HG02970 (cell line): ENCODE data around the gene PGGT1B.

Experiments
- ATAC-seq: cut with Tn5 transposase; IDR thresholded peaks from one replicate; pipeline ENCODE4 v1.9.1; 2021; ENCODE audit warnings: mild to moderate bottlenecking, moderate library complexity, moderate number of reproducible peaks; ENCODE audit not compliant: unreplicated experiment, low FRiP score

Gene PGGT1B

GRCh38 chr5:115262321-115263077, at the start of gene PGGT1B:
Gene PGGT1B, minus strand, starts transcription at chr5:115262877. Its CDS starts 26 bp downstream, at chr5:115262851.
- peak; percentile 75 for ATAC-seq

DNA sequence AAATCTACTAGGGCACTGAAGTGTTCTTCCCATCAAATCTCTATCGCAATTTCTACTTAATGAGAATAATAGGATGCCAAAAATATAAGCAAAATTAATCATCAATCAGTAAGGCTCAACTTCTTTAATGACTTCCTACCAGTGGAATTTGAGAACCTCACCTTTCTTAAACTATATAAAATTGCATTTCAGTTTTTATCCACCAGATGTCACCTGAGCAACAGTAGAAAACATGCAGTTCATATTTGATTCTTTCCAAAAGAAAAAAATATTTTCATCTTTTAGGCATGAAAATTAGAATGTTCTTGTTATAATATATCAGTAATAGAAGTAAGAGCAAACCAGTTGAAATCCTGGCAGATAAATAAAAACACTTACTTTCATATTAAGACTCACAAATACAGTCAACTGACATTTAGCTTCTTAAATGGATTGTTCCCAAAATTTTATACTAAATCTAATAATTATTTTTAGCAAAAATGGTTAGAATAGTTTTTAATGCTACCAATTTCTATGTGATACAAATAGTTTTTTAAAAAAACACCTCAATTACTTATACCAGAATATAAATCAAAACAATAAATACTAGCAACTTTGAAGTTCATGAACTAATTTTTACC, 47.2 kb upstream of the PGGT1B start:
- ATAC-seq, result no peak

DNA sequence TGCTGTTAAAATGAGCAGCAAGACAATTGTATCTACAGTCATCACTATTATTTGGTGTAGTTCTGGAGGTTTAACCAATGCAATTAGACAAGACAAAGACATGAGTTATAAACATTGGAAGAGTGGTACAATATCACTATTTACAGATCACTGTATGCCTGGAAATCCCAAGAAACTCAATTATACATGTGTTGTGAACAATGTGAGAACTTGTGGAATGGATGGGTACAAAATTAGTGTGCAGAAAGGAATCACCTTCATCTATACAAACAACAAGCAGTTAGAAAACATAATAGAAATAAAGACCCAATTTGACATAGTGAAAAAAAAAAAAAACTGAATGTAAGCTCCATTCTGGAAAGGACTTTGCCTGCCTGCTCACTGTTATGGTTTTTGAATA, 46.1 kb upstream of the PGGT1B start:
- no peak for ATAC-seq

GRCh38 chr5:115306011-115306536, 43.4 kb upstream of the PGGT1B start:
- no peak for ATAC-seq

DNA sequence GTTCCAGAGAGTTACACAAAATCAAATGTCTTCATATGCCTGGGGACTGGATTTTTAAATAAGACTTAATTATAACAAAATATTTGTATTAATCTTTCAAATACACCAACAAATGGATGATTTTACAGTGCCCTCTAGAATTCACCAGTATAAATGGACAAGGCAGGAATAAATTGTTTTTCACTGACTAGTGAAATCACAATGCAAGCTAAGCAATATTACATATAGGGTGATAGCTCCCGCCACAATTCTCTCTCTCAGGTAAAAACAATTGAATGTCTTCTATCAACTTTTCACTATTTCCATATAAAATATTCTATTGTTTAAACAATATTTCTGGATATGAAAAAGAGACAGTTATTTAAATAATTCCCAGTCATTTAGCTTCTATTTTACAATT, 41.8 kb upstream of the PGGT1B start:
- no peak for ATAC-seq

- ATAC-seq, result no peak
Measured at GRCh38 chr5:115298811-115299210, 36.1 kb upstream of the PGGT1B start.

GRCh38 chr5:115297031-115297430, 34.4 kb upstream of the PGGT1B start:
- ATAC-seq, result no peak

DNA sequence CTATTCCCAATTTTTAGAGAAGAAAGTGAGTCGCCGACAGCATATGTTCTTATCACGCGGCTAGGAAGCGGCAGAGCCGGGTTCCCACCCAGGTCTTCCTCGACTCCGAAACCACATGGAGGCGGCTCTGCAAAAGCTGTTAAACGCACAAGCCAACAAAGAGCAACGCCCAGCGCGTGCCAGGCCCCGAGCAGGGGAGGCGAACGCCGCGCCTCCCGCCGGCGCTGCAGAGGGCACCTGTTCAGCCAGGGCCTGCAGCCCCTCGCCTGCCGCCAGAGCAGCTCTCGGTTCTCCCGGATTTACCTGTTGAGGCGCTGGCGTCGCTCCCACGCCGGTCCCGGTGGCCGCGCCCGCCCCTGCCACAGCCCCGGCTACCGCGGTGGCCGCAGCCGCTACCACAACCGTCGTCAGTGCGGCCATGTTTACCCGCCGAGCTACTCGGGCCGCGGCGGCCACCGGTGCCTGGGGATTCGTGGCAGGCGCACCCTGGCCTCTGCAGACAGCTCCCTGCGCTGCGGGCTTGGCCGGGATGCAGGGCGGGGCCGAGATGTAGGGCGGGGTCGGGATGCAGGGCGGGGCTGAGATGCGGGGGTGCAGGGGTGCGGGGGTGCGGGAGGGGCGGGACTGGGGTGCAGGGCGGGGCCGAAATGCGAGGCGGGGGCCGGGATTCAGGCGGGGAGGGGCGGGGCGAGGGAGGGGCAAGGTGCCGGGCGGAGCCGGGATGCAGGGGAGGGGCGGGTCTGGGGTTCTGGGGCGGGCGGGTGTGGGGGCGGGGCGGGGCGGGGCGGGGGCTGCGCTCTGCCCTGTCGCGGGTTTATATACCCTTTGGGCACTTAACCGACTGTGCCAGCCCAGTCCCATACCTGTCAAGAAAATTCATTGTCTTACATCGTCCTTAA, 33.7 kb upstream of the PGGT1B start, which contains the start of gene CCDC112:
Gene CCDC112 (minus strand): TSS at position 531 of the 899 bp plus-strand sequence. CDS start 111 bp downstream, at position 420.
- peak; percentile 66 for ATAC-seq

DNA sequence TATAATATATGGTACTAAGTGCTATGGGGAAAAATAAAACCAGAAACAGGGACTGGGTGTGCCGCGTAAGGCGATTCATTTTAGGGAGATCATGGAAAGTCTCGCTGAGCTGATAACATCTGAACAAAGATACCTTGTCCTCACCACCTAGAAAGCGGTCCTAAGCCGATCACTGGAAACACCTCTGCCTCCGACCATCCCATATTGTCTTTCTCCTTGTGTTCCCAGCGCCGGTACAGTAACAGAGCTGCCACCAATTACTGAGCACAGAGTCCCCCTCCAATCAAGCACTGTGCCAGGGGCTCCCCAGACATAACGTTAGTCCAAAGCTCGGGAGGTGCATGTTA, 33.1 kb upstream of the PGGT1B start:
- no peak for ATAC-seq

DNA sequence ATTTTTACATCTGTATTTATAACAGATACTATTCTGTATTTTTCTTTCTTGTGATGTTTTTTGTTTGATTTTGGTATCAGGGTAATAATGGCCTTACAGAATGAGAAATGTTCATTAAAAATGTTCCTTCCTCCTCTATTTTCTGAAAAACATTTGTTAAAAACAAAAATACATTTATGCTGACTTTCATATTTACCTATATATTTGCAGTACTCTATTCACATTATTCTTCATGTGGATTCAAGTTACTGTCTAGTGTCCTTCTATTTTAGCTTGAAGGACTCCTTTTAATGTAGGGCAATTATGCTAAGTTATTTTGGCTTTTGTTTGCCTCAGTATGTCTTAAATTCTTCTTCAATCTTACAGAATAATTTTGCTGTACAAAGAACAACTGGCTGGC, 28.7 kb upstream of the PGGT1B start:
- no peak for ATAC-seq

DNA sequence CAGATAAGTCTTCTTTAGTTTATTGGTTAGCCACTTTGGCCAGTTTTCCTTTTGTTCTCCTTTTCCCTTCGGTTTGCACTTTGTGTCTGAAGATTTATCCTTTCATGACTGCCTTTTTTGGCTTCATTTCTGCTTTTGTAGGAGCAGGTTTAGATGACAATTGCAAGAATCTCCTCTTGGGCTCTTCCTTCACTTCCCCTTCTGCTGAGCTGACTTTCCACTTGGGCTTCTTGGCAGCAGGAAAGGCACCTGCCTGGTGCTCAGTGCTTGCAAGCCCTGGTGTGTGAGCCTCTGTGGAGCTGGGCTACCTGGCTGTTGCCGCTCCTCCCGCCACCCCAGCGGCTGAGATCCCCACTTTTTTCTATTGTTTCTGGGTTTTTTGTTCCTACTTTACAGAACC, 26.4 kb upstream of the PGGT1B start:
- ATAC-seq, result no peak

- no peak for ATAC-seq
Measured at GRCh38 chr5:115284021-115284420, 21.3 kb upstream of the PGGT1B start.

GRCh38 chr5:115282131-115282530, 19.5 kb upstream of the PGGT1B start:
- no peak for ATAC-seq

GRCh38 chr5:115274584-115274983, 11.9 kb upstream of the PGGT1B start:
- ATAC-seq, result no peak

- ATAC-seq, result no peak
Measured at GRCh38 chr5:115272297-115272958, 9.8 kb upstream of the PGGT1B start.

DNA sequence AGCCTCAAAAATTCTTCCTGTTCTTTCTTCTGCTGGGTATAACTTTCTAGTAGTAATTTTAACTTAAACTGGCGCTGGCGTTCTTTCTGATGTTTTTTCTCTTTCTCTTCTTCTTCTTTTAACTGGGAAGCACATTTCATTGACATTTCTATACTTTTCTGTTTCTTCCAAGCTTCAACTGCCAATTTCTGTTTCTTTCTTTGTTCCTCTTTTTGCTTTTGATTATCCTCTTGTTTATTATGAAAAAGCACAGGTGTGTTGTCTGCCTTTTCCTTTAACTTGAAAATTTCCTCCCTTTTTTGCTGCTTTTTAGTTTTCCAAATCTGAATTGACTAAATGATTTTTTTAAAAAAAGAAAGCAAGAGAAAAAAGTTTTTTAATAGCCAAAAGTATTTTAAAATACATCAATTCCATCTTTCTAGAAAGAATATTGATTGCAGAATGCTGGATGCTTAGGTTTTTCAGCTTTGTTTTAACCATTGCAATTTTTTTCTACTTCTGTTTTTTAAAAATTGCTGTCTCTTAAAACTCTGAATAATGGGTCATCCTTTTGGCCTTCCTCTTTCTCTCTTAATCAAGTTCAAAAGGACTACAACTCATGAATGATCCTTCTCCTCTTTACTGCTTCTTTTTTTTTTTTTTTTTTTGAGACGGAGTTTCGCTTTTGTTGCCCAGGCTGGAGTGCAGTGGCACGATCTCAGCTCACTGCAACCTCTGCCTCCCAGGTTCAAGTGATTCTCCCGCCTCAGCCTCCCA, 8.8 kb upstream of the PGGT1B start:
- no peak for ATAC-seq

DNA sequence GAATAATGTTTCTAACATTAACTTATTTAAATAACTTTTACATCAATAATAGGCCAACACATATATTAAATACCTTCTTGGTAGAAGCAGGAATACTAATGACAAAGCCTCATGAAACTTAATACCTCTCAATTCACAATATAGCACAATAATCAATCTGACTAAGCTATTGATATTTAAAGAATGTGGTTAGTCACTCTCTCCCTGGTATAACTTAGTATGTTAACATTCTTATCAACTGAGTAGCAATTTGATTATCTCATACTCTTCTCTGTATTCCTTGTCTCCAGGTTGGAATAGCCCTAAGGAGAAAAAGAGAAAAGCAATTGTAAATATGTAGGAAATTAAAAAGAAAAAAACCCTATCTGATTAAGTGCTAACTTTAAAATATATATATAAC, 4.9 kb upstream of the PGGT1B start:
- ATAC-seq, result no peak

GRCh38 chr5:115265220-115265619, 2.5 kb upstream of the PGGT1B start:
- ATAC-seq, result no peak

GRCh38 chr5:115264786-115265185, 2.1 kb upstream of the PGGT1B start:
- no peak for ATAC-seq

- ATAC-seq, result no peak
Measured at GRCh38 chr5:115263078-115263380, 352 bp upstream of the PGGT1B start.
